Endothelial cell of umbilical vein (primary cell): ENCODE measurements around the gene SCAANT1. TPM values are rescaled to one million over a fixed set of nuclear protein-coding genes. Genes with fewer than 3 reads are reported as not detected.

Experiments
- BruUV-seq: library from RNA; stranded (reverse); fragments of 400-500 nt; replicated peaks from 2 replicates; lab custom pipeline; 2021; lab: Mats Ljungman, UMichigan
- CTCF ChIA-PET: fragments of 300-600, 350-600 bp; sonication (Branson Sonifier 250); formaldehyde crosslinking; loops from one replicate; lab custom pipeline; 2021; ENCODE audit warnings: antibody characterized with exemption, inconsistent platforms; lab: Charles Lee
- POLR2A ChIA-PET: fragments of 300-600, 350-600 bp; sonication (Branson Sonifier 250); formaldehyde crosslinking; loops from one replicate; lab custom pipeline; 2021; ENCODE audit warnings: antibody characterized with exemption, inconsistent platforms; lab: Charles Lee
- DNase-seq: peaks from one replicate; pipeline ENCODE4 v3.0.0-alpha.2; 2011; ENCODE audit warnings: low read depth, low spot score
- FAIRE-seq: peaks from 2 replicates; lab custom pipeline; 2011; peaks lifted over from hg19 to GRCh38; lab: Jason Lieb, UNC
- H2AFZ ChIP-seq: 2 replicates; pipeline ENCODE4 v1.6.0; 2012; ENCODE audit warnings: low read depth, low read length, control low read depth, inconsistent platforms
- H3K27ac ChIP-seq: 2 replicates; pipeline ENCODE4 v1.5.1; 2011; ENCODE audit warnings: low read depth, mild to moderate bottlenecking, control low read depth, low read length, moderate library complexity; ENCODE audit not compliant: insufficient read depth
- H3K27me3 ChIP-seq, 2 experiments: 2 replicates each; pipeline versions ENCODE4 v1.6.0 to v1.6.1; 2011; ENCODE audit warnings: low read length in 2 of 2, mixed read lengths in 1 of 2; ENCODE audit not compliant: control insufficient read depth in 2 of 2, insufficient read depth in 2 of 2
- H3K36me3 ChIP-seq, 2 experiments: 2 replicates in 1 of 2; 3 replicates in 1 of 2; pipeline ENCODE4 v1.5.1; 2011; ENCODE audit warnings: low read length in 2 of 2, mild to moderate bottlenecking in 1 of 2, moderate library complexity in 1 of 2; ENCODE audit not compliant: control insufficient read depth in 2 of 2, insufficient read depth in 2 of 2; ENCODE audit errors: extremely low read depth in 1 of 2
- H3K4me1 ChIP-seq: 3 replicates; pipeline ENCODE4 v1.5.1; 2011; ENCODE audit warnings: mild to moderate bottlenecking, low read length; ENCODE audit not compliant: control insufficient read depth, insufficient read depth; ENCODE audit errors: extremely low read depth
- H3K4me2 ChIP-seq: 2 replicates; pipeline ENCODE4 v1.6.1; 2011; ENCODE audit warnings: low read length, control low read depth, mixed read lengths; ENCODE audit not compliant: insufficient read depth
- H3K4me3 ChIP-seq, 3 experiments: fragments of 200-600 bp in 1 of 3; sonication (generic), shearing (Covaris generic) in 1 of 3; replicated peaks in 1 of 3; 2 replicates each; pipeline ENCODE4 v1.5.1; 2011 to 2016; ENCODE audit warnings: control low read depth in 3 of 3, low read length in 3 of 3, mild to moderate bottlenecking in 2 of 3, inconsistent platforms in 1 of 3, low read depth in 1 of 3, moderate library complexity in 1 of 3; ENCODE audit not compliant: insufficient read depth in 1 of 3
- H3K79me2 ChIP-seq: 2 replicates; pipeline ENCODE4 v1.6.0; 2012; ENCODE audit warnings: low read length, inconsistent platforms; ENCODE audit not compliant: control insufficient read depth, insufficient read depth
- H3K9ac ChIP-seq: replicated peaks from 2 replicates; pipeline ENCODE3; 2011; ENCODE audit warnings: low read length, control low read depth; ENCODE audit not compliant: insufficient read depth; ENCODE audit errors: extremely low read depth
- H3K9me1 ChIP-seq: replicated peaks from 3 replicates; pipeline ENCODE4 v1.6.0; 2011; ENCODE audit warnings: mild to moderate bottlenecking, low read length; ENCODE audit not compliant: control insufficient read depth, insufficient read depth; ENCODE audit errors: extremely low read depth
- H3K9me3 ChIP-seq: replicated peaks from 2 replicates; pipeline ENCODE4 v1.5.1; 2012; ENCODE audit warnings: low read length, inconsistent platforms; ENCODE audit not compliant: control insufficient read depth, insufficient read depth
- H4K20me1 ChIP-seq: replicated peaks from 2 replicates; pipeline ENCODE3; 2011; ENCODE audit warnings: mild to moderate bottlenecking, low read length; ENCODE audit not compliant: control insufficient read depth, insufficient read depth; ENCODE audit errors: extremely low read depth
- FOS ChIP-seq: IDR thresholded peaks from 2 replicates; pipeline ENCODE4 v1.6.1; 2011; ENCODE audit warnings: mild to moderate bottlenecking, low read length, moderate library complexity, borderline replicate concordance; ENCODE audit not compliant: insufficient read depth
- GATA2 ChIP-seq: IDR thresholded peaks from 2 replicates; pipeline ENCODE4 v1.7.0; 2011; ENCODE audit warnings: low read depth, mild to moderate bottlenecking, moderate library complexity, mixed read lengths, low read length; ENCODE audit not compliant: insufficient read length, insufficient read depth
- MYC ChIP-seq: IDR thresholded peaks from one replicate; pipeline ENCODE4 v1.6.1; 2011; ENCODE audit warnings: mild to moderate bottlenecking, low read depth, low read length
- POLR2A ChIP-seq: IDR thresholded peaks from 2 replicates; pipeline ENCODE4 v1.6.1; 2012; ENCODE audit warnings: low read depth, mild to moderate bottlenecking, control low read depth, low read length
- dilution Hi-C: fragments of 300-500 bp; cut with MboI; formaldehyde crosslinking; loops from one replicate; pipeline ENCODE4 v1.15.0; 2019; ENCODE audit warnings: low sequenced_read_pairs; ENCODE audit not compliant: extremely low pct_ligation_motif_present
- intact Hi-C: fragments of 100-400 bp; cut with micrococcal nuclease; formaldehyde crosslinking; loops from one replicate; pipeline ENCODE4 v1.10.0; 2022
- polyA plus RNA-seq, 4 experiments: library from polyadenylated mRNA; depleted of rRNA in 3 of 4; stranded (reverse) in 3 of 4; unstranded in 1 of 4; fragments of >200 nt; gene quantifications; 2 replicates each; pipeline versions ENCODE4 v1.2.1 to v1.2.3, GENCODE V29; 2011 to 2012; ENCODE audit warnings: missing spikeins in 1 of 4
- total RNA-seq: library from RNA; stranded (reverse); gene quantifications from 2 replicates; pipeline ENCODE4 v1.2.3, GENCODE V29; 2021
- TF ChIP-seq, protein P1 (sequence below), 2 donors: IDR thresholded peaks; 1 replicate in 1 of 2; 2 replicates in 1 of 2; pipeline ENCODE4 v1.5.1; 2011; ENCODE audit warnings: low read length in 2 of 2, mild to moderate bottlenecking in 2 of 2, moderate library complexity in 2 of 2, control low read depth in 1 of 2, inconsistent platforms in 1 of 2, low read depth in 1 of 2; ENCODE audit not compliant: insufficient read depth in 1 of 2; ENCODE audit errors: extremely low read depth in 1 of 2
- TF ChIP-seq, protein P2 (sequence below): IDR thresholded peaks from 2 replicates; pipeline ENCODE4 v1.6.1; 2011; ENCODE audit not compliant: insufficient read depth, insufficient read length

SCAANT1 gene
- total and polyA plus RNA-seq, 2 donors (not counting 3 experiments of a cell fraction or from before 2014, with no cell fraction given), result not detected

DNA sequence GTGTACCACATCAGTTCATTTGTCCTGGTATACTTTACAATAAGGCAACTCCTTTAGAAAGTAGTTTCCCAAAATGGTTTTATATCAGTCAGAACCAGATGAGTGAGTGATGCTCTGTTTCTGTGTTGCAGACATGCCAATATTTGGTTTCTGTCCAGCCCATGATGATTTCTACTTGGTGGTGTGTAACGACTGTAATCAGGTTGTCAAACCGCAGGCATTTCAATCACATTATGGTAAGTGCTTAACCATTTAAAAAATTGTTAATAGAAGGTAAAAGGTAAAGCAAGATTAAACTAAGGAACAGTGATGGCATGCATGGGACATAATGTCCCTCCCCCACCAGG lies 40.0 kb upstream of the SCAANT1 start:
- H3K9me3 ChIP-seq, result no peaks in the 10 kb centered on the region
- ChIA-PET CTCF (interaction anchor here (1.9 kb wide), 1 partner anchor 9 kb away, joined by 11 read pairs; no protein-coding TSS in a partner anchor), POLR2A (no interaction called here)
- H3K27ac ChIP-seq, result no peak overlapping the region
- H3K36me3 ChIP-seq, result peaks cover 0 to 6% of the 10 kb centered on the region in 2 experiments
- dilution Hi-C loops, result no loop called here
- H3K9ac ChIP-seq, result no peak overlapping the region
- H3K9me1 ChIP-seq, result no peaks in the 10 kb centered on the region
- H4K20me1 ChIP-seq, result peaks cover 6% of the 10 kb centered on the region
- no peak overlapping the region for H2AFZ ChIP-seq
- intact Hi-C loops, result no loop called here
- peaks cover 3% of the 10 kb centered on the region for H3K4me1 ChIP-seq
- H3K27me3 ChIP-seq, result no peaks in the 10 kb centered on the region
- peaks cover 34% of the 10 kb centered on the region for H3K79me2 ChIP-seq
- no TSS peak for BruUV-seq
- DNase-seq, result no peak
- no peak for FAIRE-seq
- TF ChIP-seq GATA2 (no peak), FOS (no peak), POLR2A (no peak), MYC (no peak)
- TF ChIP-seq, protein P1, sequence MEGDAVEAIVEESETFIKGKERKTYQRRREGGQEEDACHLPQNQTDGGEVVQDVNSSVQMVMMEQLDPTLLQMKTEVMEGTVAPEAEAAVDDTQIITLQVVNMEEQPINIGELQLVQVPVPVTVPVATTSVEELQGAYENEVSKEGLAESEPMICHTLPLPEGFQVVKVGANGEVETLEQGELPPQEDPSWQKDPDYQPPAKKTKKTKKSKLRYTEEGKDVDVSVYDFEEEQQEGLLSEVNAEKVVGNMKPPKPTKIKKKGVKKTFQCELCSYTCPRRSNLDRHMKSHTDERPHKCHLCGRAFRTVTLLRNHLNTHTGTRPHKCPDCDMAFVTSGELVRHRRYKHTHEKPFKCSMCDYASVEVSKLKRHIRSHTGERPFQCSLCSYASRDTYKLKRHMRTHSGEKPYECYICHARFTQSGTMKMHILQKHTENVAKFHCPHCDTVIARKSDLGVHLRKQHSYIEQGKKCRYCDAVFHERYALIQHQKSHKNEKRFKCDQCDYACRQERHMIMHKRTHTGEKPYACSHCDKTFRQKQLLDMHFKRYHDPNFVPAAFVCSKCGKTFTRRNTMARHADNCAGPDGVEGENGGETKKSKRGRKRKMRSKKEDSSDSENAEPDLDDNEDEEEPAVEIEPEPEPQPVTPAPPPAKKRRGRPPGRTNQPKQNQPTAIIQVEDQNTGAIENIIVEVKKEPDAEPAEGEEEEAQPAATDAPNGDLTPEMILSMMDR (IDR thresholded peaks at IDR 0.05; ENCODE audit: extremely low read depth in 1 of 2, insufficient read depth in 1 of 2, low read depth in 1 of 2, low read length in 2 of 2), result no peak
- TF ChIP-seq, protein P2, sequence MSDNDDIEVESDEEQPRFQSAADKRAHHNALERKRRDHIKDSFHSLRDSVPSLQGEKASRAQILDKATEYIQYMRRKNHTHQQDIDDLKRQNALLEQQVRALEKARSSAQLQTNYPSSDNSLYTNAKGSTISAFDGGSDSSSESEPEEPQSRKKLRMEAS, result no peak
- no peak overlapping the region for H3K4me3 ChIP-seq
- H3K4me2 ChIP-seq, result no peak overlapping the region
